Putamen (tissue), 1 donor: ENCODE data around the gene LRRC49.

Experiments used
- DNase-seq: peaks from one replicate; pipeline ENCODE4 v3.0.0-alpha.2; 2016; ENCODE audit warnings: low spot score

Gene LRRC49

GRCh38 chr15:71051539-71051938 is 158.9 kb downstream of the LRRC49 start:
- peak; percentile 2 for DNase-seq

- DNase-seq: no peak
These were observed 159.7 kb downstream of the LRRC49 start for GRCh38 chr15:71052356-71052755.

- no peak for DNase-seq
These were observed 161.8 kb downstream of the LRRC49 start for GRCh38 chr15:71054286-71054952.

- DNase-seq: no peak
These were observed 162.8 kb downstream of the LRRC49 start for GRCh38 chr15:71055461-71055860.

- DNase-seq: no peak
These were observed 163.5 kb downstream of the LRRC49 start for GRCh38 chr15:71056111-71056510.

- DNase-seq: no peak
These were observed 164.5 kb downstream of the LRRC49 start for GRCh38 chr15:71057143-71057542.

- no peak for DNase-seq
These were observed 165.0 kb downstream of the LRRC49 start for GRCh38 chr15:71057581-71057980.

- no peak for DNase-seq
These were observed 168.4 kb downstream of the LRRC49 start for GRCh38 chr15:71060983-71061382.

GRCh38 chr15:71066983-71067382 is 174.4 kb downstream of the LRRC49 start:
- no peak for DNase-seq

- no peak for DNase-seq
These were observed 177.1 kb downstream of the LRRC49 start for GRCh38 chr15:71069693-71070092.

- no peak for DNase-seq
These were observed 178.9 kb downstream of the LRRC49 start for GRCh38 chr15:71071529-71071928.

GRCh38 chr15:71072423-71072822 is 179.8 kb downstream of the LRRC49 start:
- no peak for DNase-seq

GRCh38 chr15:71078506-71079207 is 186.0 kb downstream of the LRRC49 start:
- no peak for DNase-seq

- no peak for DNase-seq
These were observed 186.8 kb downstream of the LRRC49 start for GRCh38 chr15:71079208-71080044.

- DNase-seq: no peak
These were observed 187.5 kb downstream of the LRRC49 start for GRCh38 chr15:71080166-71080565.

- no peak for DNase-seq
These were observed 188.1 kb downstream of the LRRC49 start for GRCh38 chr15:71080705-71081104.

GRCh38 chr15:71082803-71083202 is 190.2 kb downstream of the LRRC49 start:
- no peak for DNase-seq

GRCh38 chr15:71083349-71083748 is 190.7 kb downstream of the LRRC49 start:
- DNase-seq: no peak

- DNase-seq: no peak
These were observed 191.6 kb downstream of the LRRC49 start for GRCh38 chr15:71084264-71084663.

- no peak for DNase-seq
These were observed 193.2 kb downstream of the LRRC49 start for GRCh38 chr15:71085809-71086208.

- DNase-seq: no peak
These were observed 195.5 kb downstream of the LRRC49 start for GRCh38 chr15:71088155-71088554.

- DNase-seq: no peak
These were observed 196.1 kb downstream of the LRRC49 start for GRCh38 chr15:71088683-71089082.

- DNase-seq: no peak
These were observed 197.2 kb downstream of the LRRC49 start for GRCh38 chr15:71089801-71090200.
